PFSK-1 (cell line): ENCODE measurements around the gene MTMR4.

ENCODE experiments used
- POLR2AphosphoS5 ChIP-seq: IDR thresholded peaks from 2 replicates; pipeline ENCODE4 v1.6.1; 2012; ENCODE audit warnings: low read depth, mild to moderate bottlenecking, control low read depth, low read length, moderate library complexity
- SIN3A ChIP-seq: IDR thresholded peaks from 2 replicates; pipeline ENCODE4 v1.6.1; 2012; ENCODE audit warnings: mild to moderate bottlenecking, low read length, moderate library complexity, borderline replicate concordance; ENCODE audit not compliant: insufficient read depth
- TAF1 ChIP-seq: IDR thresholded peaks from 2 replicates; pipeline ENCODE4 v1.6.1; 2012; ENCODE audit warnings: low read length, control low read depth, borderline replicate concordance; ENCODE audit not compliant: insufficient read depth
- TF ChIP-seq, protein P1 (sequence below), 2 experiments: IDR thresholded peaks; 2 replicates each; pipeline versions ENCODE4 v1.6.1 to v1.8.0; 2011 to 2012; ENCODE audit warnings: low read depth in 2 of 2, low read length in 2 of 2, control low read depth in 1 of 2, inconsistent platforms in 1 of 2, mild to moderate bottlenecking in 1 of 2, moderate library complexity in 1 of 2; ENCODE audit not compliant: insufficient read depth in 1 of 2

DNA sequence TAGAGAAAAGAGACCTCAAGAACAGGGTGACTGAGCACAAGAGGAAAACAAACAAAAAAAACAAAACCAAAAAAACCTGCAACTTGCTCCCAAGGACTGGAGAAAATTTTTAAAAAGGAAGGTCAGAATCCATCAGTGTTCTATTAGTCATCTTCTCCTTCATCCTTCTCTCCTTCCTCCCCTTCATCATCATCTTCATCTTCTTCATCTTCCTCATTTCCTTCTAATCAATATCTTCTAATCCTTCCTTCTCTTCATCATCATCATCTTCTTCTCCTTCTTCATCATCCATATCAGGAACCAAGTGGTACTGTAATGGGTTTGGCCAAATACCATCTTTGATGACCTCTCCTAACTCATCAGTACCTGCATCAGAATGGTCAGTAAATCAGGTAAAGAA lies 38.5 kb downstream of the MTMR4 start:
- no peak for TF ChIP-seq POLR2AphosphoS5
- no peak for TF ChIP-seq SIN3A
- TF ChIP-seq, protein P1, sequence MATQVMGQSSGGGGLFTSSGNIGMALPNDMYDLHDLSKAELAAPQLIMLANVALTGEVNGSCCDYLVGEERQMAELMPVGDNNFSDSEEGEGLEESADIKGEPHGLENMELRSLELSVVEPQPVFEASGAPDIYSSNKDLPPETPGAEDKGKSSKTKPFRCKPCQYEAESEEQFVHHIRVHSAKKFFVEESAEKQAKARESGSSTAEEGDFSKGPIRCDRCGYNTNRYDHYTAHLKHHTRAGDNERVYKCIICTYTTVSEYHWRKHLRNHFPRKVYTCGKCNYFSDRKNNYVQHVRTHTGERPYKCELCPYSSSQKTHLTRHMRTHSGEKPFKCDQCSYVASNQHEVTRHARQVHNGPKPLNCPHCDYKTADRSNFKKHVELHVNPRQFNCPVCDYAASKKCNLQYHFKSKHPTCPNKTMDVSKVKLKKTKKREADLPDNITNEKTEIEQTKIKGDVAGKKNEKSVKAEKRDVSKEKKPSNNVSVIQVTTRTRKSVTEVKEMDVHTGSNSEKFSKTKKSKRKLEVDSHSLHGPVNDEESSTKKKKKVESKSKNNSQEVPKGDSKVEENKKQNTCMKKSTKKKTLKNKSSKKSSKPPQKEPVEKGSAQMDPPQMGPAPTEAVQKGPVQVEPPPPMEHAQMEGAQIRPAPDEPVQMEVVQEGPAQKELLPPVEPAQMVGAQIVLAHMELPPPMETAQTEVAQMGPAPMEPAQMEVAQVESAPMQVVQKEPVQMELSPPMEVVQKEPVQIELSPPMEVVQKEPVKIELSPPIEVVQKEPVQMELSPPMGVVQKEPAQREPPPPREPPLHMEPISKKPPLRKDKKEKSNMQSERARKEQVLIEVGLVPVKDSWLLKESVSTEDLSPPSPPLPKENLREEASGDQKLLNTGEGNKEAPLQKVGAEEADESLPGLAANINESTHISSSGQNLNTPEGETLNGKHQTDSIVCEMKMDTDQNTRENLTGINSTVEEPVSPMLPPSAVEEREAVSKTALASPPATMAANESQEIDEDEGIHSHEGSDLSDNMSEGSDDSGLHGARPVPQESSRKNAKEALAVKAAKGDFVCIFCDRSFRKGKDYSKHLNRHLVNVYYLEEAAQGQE (IDR thresholded peaks at IDR 0.05; ENCODE audit: insufficient read depth in 1 of 2, low read depth in 2 of 2, low read length in 2 of 2) = no peak
- no peak for TF ChIP-seq TAF1
